Measurements from ENCODE around the gene SPINK4. TPM values are rescaled to one million over a fixed set of nuclear protein-coding genes. Genes with fewer than 3 reads are reported as not detected.

Gene SPINK4
- total RNA-seq, 1 experiment from 2014 or later = not detected

DNA sequence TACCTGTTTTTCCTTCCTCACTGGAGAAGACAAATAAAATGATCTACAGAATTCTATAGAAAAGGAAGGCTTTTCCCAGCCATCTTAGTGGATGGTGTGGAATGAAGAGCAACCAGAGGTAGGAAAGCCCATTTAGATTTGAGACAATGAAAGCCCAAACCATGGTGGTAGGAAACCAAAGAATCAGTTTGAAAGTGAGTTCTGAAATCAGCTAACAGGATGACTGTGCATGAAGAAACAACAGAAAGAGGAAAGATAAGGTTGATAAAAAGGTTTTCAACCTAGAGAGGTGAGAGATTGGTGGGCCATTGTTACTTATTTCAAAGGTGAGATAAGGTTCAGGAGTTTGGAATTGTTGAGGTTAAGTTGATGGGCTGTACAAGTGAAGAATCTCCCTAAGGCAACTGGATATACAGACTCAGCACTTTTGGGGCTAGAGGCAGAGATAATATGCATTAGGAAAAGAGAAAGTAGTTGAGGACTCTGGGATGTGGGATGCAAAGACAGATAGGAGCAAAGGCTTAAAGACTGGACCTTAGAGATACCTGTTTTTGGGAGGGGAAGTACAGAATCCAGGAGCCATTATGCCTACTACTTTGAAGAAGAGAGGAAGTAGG, 27.3 kb downstream of the SPINK4 start:
- no peaks in the 10 kb centered on the region for H3K27me3 Mint-ChIP-seq (ENCODE audit: unreplicated experiment)
- H3K4me1 Mint-ChIP-seq (ENCODE audit: low read depth, unreplicated experiment) = peaks cover 32% of the 10 kb centered on the region
- no peak for DNase-seq
- H3K36me3 Mint-ChIP-seq (ENCODE audit: insufficient read depth, unreplicated experiment) = peaks cover 39% of the 10 kb centered on the region
- CTCF ChIA-PET = no interaction called here
- no TSS peak for BruUV-seq (replicated peaks)
- no peak overlapping the region for H3K27ac Mint-ChIP-seq (ENCODE audit: unreplicated experiment)
- TF ChIP-seq, protein P1, sequence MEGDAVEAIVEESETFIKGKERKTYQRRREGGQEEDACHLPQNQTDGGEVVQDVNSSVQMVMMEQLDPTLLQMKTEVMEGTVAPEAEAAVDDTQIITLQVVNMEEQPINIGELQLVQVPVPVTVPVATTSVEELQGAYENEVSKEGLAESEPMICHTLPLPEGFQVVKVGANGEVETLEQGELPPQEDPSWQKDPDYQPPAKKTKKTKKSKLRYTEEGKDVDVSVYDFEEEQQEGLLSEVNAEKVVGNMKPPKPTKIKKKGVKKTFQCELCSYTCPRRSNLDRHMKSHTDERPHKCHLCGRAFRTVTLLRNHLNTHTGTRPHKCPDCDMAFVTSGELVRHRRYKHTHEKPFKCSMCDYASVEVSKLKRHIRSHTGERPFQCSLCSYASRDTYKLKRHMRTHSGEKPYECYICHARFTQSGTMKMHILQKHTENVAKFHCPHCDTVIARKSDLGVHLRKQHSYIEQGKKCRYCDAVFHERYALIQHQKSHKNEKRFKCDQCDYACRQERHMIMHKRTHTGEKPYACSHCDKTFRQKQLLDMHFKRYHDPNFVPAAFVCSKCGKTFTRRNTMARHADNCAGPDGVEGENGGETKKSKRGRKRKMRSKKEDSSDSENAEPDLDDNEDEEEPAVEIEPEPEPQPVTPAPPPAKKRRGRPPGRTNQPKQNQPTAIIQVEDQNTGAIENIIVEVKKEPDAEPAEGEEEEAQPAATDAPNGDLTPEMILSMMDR (IDR thresholded peaks at IDR 0.05; ENCODE audit: unreplicated experiment) = no peak
- H3K4me3 Mint-ChIP-seq (ENCODE audit: low read depth, unreplicated experiment) = no peak overlapping the region
- intact Hi-C loops (cut with micrococcal nuclease; ENCODE audit: unreplicated experiment) = no loop called here
- no peaks in the 10 kb centered on the region for H3K9me3 Mint-ChIP-seq (ENCODE audit: low read depth, unreplicated experiment)

DNA sequence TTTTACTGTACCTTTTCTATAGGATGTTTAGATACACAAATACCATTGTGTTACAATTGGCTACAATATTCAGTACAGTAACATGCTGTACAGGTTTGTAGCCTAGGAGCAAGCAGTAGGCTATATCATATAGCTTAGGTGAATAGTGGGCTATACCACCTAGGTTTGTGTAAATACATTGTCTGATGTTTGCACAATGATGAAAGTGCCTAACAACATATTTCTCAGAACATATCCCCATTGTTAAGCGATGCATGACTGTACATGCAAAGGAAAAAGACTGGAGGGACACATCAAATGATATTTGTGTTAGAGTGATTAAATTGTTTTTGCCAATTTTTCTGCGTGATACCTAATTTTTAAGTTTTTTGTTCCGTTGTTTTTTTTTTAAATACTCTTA, 30.2 kb downstream of the SPINK4 start:
- H3K36me3 Mint-ChIP-seq (ENCODE audit: insufficient read depth, unreplicated experiment) = peaks cover 23% of the 10 kb centered on the region
- no TSS peak for BruUV-seq (replicated peaks)
- CTCF ChIA-PET = no interaction called here
- no peaks in the 10 kb centered on the region for H3K9me3 Mint-ChIP-seq (ENCODE audit: low read depth, unreplicated experiment)
- no peaks in the 10 kb centered on the region for H3K27me3 Mint-ChIP-seq (ENCODE audit: unreplicated experiment)
- peaks cover 23% of the 10 kb centered on the region for H3K4me1 Mint-ChIP-seq (ENCODE audit: low read depth, unreplicated experiment)
- no peak overlapping the region for H3K27ac Mint-ChIP-seq (ENCODE audit: unreplicated experiment)
- TF ChIP-seq, protein P1 (IDR thresholded peaks at IDR 0.05; ENCODE audit: unreplicated experiment) = no peak
- DNase-seq = no peak
- H3K4me3 Mint-ChIP-seq (ENCODE audit: low read depth, unreplicated experiment) = no peak overlapping the region
- intact Hi-C loops (cut with micrococcal nuclease; ENCODE audit: unreplicated experiment) = no loop called here

DNA sequence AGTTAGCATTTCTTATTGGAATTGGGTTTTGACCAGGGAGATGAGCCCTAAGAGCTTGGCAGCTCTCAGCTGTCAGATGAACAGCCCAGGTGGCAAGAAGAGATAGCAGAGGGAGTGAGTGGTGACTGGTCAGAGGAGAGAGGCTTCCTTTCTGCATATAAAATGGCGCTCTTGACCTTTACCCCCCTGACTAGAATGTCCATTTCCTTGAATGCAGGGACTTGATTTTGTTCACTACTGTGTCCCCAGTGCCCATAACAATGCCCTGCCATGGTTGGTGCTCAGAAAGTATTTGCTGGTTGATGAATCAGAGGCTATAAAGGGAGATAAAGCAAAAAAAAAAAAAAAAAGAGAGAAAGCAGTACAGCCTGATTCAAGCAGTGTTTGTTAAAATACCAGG, 32.1 kb downstream of the SPINK4 start:
- peaks cover 22% of the 10 kb centered on the region for H3K36me3 Mint-ChIP-seq (ENCODE audit: insufficient read depth, unreplicated experiment)
- H3K27ac Mint-ChIP-seq (ENCODE audit: unreplicated experiment) = no peak overlapping the region
- intact Hi-C loops (cut with micrococcal nuclease; ENCODE audit: unreplicated experiment) = no loop called here
- CTCF ChIA-PET = no interaction called here
- no peaks in the 10 kb centered on the region for H3K27me3 Mint-ChIP-seq (ENCODE audit: unreplicated experiment)
- BruUV-seq (replicated peaks) = no TSS peak
- TF ChIP-seq, protein P1 (IDR thresholded peaks at IDR 0.05; ENCODE audit: unreplicated experiment) = no peak
- H3K9me3 Mint-ChIP-seq (ENCODE audit: low read depth, unreplicated experiment) = no peaks in the 10 kb centered on the region
- no peak overlapping the region for H3K4me3 Mint-ChIP-seq (ENCODE audit: low read depth, unreplicated experiment)
- H3K4me1 Mint-ChIP-seq (ENCODE audit: low read depth, unreplicated experiment) = peaks cover 5% of the 10 kb centered on the region
- no peak for DNase-seq

DNA sequence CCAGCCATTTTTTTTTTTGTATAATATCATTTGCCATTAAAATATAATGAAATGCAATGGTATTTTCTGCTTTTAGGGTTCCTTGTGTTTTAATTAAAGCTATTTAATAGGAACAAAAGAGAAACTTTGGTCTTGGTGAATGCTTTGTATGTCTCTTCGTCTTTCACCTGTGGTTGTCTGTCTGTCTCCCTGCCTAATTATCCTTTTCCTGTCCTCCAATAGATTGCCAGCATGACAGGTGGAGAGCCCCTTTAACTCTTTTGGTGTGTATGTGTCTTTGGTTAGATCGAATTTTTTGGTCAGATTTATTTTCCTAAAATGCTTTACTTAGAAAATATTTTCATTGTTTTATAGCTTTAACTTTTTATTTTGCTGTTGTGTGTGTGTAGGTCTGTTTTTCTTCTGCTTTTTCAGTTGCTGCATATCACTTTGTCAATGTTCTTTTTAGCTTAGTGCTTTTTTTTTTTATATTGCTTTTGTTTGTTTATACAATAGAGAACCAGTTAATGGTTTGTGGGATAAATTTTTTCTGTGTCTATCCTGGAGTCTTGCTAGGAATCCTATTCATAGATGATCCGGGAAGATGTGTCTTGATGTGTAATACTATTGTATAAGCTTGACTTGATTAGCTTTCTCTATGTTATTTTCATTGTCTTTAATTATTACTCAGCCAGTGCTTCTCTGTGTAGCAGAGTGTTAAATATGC, 33.5 kb downstream of the SPINK4 start:
- DNase-seq = no peak
- TF ChIP-seq, protein P1 (IDR thresholded peaks at IDR 0.05; ENCODE audit: unreplicated experiment) = no peak
- Mint-ChIP-seq H3K27ac (ENCODE audit: unreplicated experiment) (no peak overlapping the region), H3K36me3 (ENCODE audit: insufficient read depth, unreplicated experiment) (peaks cover 28% of the 10 kb centered on the region), H3K9me3 (ENCODE audit: low read depth, unreplicated experiment) (no peaks in the 10 kb centered on the region), H3K4me3 (ENCODE audit: low read depth, unreplicated experiment) (no peak overlapping the region), H3K4me1 (ENCODE audit: low read depth, unreplicated experiment) (no peaks in the 10 kb centered on the region), H3K27me3 (ENCODE audit: unreplicated experiment) (no peaks in the 10 kb centered on the region)
- CTCF ChIA-PET = interaction anchor here (0.6 kb wide), 1 partner anchor 180 kb away, joined by 3 read pairs; no protein-coding TSS in a partner anchor
- intact Hi-C loops (cut with micrococcal nuclease; ENCODE audit: unreplicated experiment) = no loop called here
- no TSS peak for BruUV-seq (replicated peaks)
